ENCODE measurements around the gene ARPC4. TPM values are rescaled to one million over a fixed set of nuclear protein-coding genes. Genes with fewer than 3 reads are reported as not detected.
"Not testable (repeated sequence)": the region's sequence is repeated elsewhere in the genome, so short reads cannot be mapped to it uniquely, and the experiment has no call there.

The ARPC4 gene
- total RNA-seq, 1 donor from 2014 or later = 389 TPM

DNA sequence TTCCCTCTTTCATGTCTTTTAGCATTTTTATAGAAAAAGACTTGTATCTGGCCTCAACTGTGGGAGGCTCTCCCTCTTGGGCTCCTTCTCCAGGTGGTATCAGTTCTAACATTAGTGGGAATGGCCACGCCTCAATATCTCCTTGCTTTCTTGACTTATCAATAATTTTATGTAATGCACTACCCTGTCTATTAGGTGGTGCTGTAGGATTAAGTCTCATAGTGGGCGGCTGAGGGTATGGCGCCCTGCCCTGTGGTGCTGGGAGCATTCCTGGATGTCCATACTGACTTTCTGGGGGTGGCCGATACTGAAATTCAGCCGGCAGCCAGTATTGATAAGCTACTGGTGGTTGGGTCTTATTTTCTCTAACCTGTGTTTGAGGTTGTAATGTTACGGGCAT is 59.6 kb downstream of the ARPC4 start:
- no peak for DNase-seq (ENCODE audit: low read depth, low spot score)

DNA sequence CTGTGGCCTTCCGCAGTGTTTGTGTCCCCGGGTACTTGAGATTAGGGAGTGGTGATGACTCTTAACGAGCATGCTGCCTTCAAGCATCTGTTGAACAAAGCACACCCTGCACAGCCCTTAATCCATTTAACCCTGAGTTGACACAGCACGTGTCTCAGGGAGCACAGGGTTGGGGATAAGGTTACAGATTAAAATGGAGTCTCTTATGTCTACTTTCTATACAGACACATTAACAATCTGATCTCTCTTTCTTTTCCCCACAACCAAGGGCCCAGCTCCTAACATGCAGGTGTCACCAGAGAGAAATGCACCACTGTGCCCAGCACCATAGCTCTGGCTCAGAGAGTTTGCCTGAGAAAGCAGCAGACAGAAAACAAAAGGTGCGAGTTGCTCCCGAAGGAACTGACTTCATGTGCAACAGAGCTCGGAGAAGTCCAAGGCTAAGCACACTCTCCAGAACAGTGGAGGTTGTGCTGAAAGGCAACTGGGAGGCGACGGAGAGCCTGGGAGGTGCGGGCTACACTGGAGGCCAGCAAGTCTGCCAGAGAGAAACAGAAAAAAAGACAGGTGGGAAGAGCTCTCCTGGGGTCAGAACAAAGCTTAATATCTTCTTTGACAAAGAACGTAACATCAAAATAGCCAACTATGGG is 61.5 kb downstream of the ARPC4 start:
- DNase-seq (ENCODE audit: low read depth, low spot score) = not testable (repeated sequence)

DNA sequence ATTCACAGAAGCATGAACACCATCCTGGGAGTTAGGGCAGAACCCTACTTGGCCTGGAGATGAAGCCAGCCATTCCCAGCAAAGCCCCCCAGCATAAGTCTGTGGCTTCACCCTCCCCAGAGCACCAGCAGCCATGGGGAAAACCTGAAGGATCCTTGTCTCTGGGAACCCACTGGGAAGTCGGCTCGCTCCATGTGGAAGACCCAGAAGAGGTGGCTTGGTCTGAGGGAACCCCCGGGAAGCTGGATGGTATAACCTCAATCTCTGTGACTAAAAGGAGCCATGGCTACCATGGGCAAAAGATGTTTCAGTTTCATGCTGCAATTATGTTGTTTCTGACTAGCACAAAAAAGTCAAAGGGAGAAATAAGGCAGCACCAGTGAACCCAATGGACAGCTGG is 62.7 kb downstream of the ARPC4 start:
- no peak for DNase-seq (ENCODE audit: low read depth, low spot score)

Other genes starting within 250 kb of the ARPC4 start
- gene LHFPL4, start 239.3 kb upstream of the ARPC4 start, total RNA-seq = not detected in 2 replicates
- gene MTMR14, start 143.6 kb upstream of the ARPC4 start, total RNA-seq = 45.9 and 56.3 TPM in 2 replicates
- not detected in 2 replicates for gene CPNE9, start 89.2 kb upstream of the ARPC4 start, total RNA-seq
- 20.7 and 22.6 TPM in 2 replicates for gene BRPF1, start 61.3 kb upstream of the ARPC4 start, total RNA-seq
- gene OGG1, start 43.1 kb upstream of the ARPC4 start, total RNA-seq = 18.6 and 19.7 TPM in 2 replicates
- 46.7 and 50.6 TPM in 2 replicates for gene CAMK1, start 23.1 kb upstream of the ARPC4 start, total RNA-seq
- 30.2 and 37.3 TPM in 2 replicates for gene TADA3, start 609 bp upstream of the ARPC4 start, total RNA-seq
- gene TTLL3, start 17.2 kb downstream of the ARPC4 start, total RNA-seq = 7.1 and 7.4 TPM in 2 replicates
- gene RPUSD3, start 50.9 kb downstream of the ARPC4 start, total RNA-seq = 27.8 and 35.6 TPM in 2 replicates
- gene CIDEC, start 87.2 kb downstream of the ARPC4 start, total RNA-seq = not detected in 2 replicates
- gene JAGN1, start 97.5 kb downstream of the ARPC4 start, total RNA-seq = 29.0 and 35.3 TPM in 2 replicates
- gene IL17RE, start 109.8 kb downstream of the ARPC4 start, total RNA-seq = 0.07 and 0.14 TPM in 2 replicates
- 18.3 and 18.7 TPM in 2 replicates for gene IL17RC, start 124.0 kb downstream of the ARPC4 start, total RNA-seq
- gene CRELD1, start 140.8 kb downstream of the ARPC4 start, total RNA-seq = 29.1 and 41.7 TPM in 2 replicates
- gene PRRT3, start 159.3 kb downstream of the ARPC4 start, total RNA-seq = 0.88 and 1.1 TPM in 2 replicates
- gene EMC3, start 193.8 kb downstream of the ARPC4 start, total RNA-seq = 44.2 and 100 TPM in 2 replicates
- 22.0 and 34.0 TPM in 2 replicates for gene FANCD2, start 233.4 kb downstream of the ARPC4 start, total RNA-seq

Measured in pulmonary artery endothelial cell (primary cell).